Ramos (cell line): ENCODE measurements around the gene KCNAB2.

Source experiments
- in situ Hi-C: fragments of 300-500 bp; cut with MboI; formaldehyde crosslinking; loops from one replicate; pipeline ENCODE4 v1.14.3; 2022; ENCODE audit warnings: low sequenced_read_pairs; ENCODE audit not compliant: unreplicated experiment

KCNAB2 gene

GRCh38 chr1:6124341-6124740, 78.7 kb downstream of the KCNAB2 start:
- in situ Hi-C loops: no loop called here

- in situ Hi-C loops: no loop called here
Measured at GRCh38 chr1:6124746-6125365, 79.2 kb downstream of the KCNAB2 start.

GRCh38 chr1:6125366-6125765, 79.7 kb downstream of the KCNAB2 start:
- in situ Hi-C loops: no loop called here

GRCh38 chr1:6126028-6126427, 80.3 kb downstream of the KCNAB2 start:
- in situ Hi-C loops: no loop called here

- in situ Hi-C loops: no loop called here
Measured at GRCh38 chr1:6126521-6127067, 80.9 kb downstream of the KCNAB2 start.

GRCh38 chr1:6127587-6128163, 82.0 kb downstream of the KCNAB2 start:
- in situ Hi-C loops: no loop called here

GRCh38 chr1:6128276-6129081, 82.8 kb downstream of the KCNAB2 start:
- in situ Hi-C loops: no loop called here

GRCh38 chr1:6129313-6129712, 83.6 kb downstream of the KCNAB2 start:
- in situ Hi-C loops: no loop called here

GRCh38 chr1:6130036-6130435, 84.3 kb downstream of the KCNAB2 start:
- in situ Hi-C loops: no loop called here

GRCh38 chr1:6130596-6130995, 84.9 kb downstream of the KCNAB2 start:
- in situ Hi-C loops: no loop called here

- in situ Hi-C loops: no loop called here
Measured at GRCh38 chr1:6131561-6131960, 85.9 kb downstream of the KCNAB2 start.

GRCh38 chr1:6133146-6133895, 87.6 kb downstream of the KCNAB2 start:
- in situ Hi-C loops: no loop called here

- in situ Hi-C loops: no loop called here
Measured at GRCh38 chr1:6134206-6134605, 88.5 kb downstream of the KCNAB2 start.

GRCh38 chr1:6134741-6135510, 89.2 kb downstream of the KCNAB2 start:
- in situ Hi-C loops: no loop called here

GRCh38 chr1:6136516-6137220, 91.0 kb downstream of the KCNAB2 start:
- in situ Hi-C loops: no loop called here

- in situ Hi-C loops: no loop called here
Measured at GRCh38 chr1:6137758-6138157, 92.1 kb downstream of the KCNAB2 start.

GRCh38 chr1:6140413-6140812, 94.7 kb downstream of the KCNAB2 start:
- in situ Hi-C loops: no loop called here

GRCh38 chr1:6141592-6141991, 95.9 kb downstream of the KCNAB2 start:
- in situ Hi-C loops: no loop called here

GRCh38 chr1:6142036-6142621, 96.4 kb downstream of the KCNAB2 start:
- in situ Hi-C loops: no loop called here
